Measurements from ENCODE around the gene CLDN6. TPM values are rescaled to one million over a fixed set of nuclear protein-coding genes. Genes with fewer than 3 reads are reported as not detected.
A peak's percentile ranks its signal among the peaks of the same experiment; 100 is the strongest.

Gene CLDN6
- total and polyA plus RNA-seq, 9 of the 15 experiments (the other 6 are each of a cell fraction or from before 2014, with no cell fraction given), result 0.22 to 0.75 (median 0.38) TPM; not detected in 3

- no peak for TF ChIP-seq ZNF511 (CRISPR knock-in tag; IDR thresholded peaks at IDR 0.05)
- 0 out of 2 replicates have a peak, but pooled peaks have one; percentile 49 for TF ChIP-seq CREM (IDR thresholded peaks at IDR 0.05; ENCODE audit: low read depth)
- TF ChIP-seq ID3 (CRISPR knock-in tag; IDR thresholded peaks at IDR 0.05), result no peak
- TF ChIP-seq ID3 (tag; IDR thresholded peaks at IDR 0.05), result no peak
- no peak for TF ChIP-seq NKRF (IDR thresholded peaks at IDR 0.05; ENCODE audit: borderline replicate concordance)
- peak; percentile 6 to 12; a peak in 1 of 4 replicates for TF ChIP-seq RAD21 (CRISPR knock-in tag; conservative IDR thresholded peaks at IDR 0.05 in 1 of 2, IDR thresholded peaks at IDR 0.05 in 1 of 2)
- peak; percentile 48; the same call in 1 of the 2 replicates for TF ChIP-seq NR4A1 (CRISPR knock-in tag; IDR thresholded peaks at IDR 0.05)
- TF ChIP-seq NR4A1 (tag; IDR thresholded peaks at IDR 0.05), result no peak
- TF ChIP-seq FOXP4 (CRISPR knock-in tag; IDR thresholded peaks at IDR 0.05; ENCODE audit: borderline replicate concordance), result peak; percentile 58; the same call in 1 of the 2 replicates
- TF ChIP-seq MNT (conservative IDR thresholded peaks at IDR 0.05), result peak; percentile 52 to 61
- TF ChIP-seq TARDBP (IDR thresholded peaks at IDR 0.05), result no peak
- TF ChIP-seq HMG20B (CRISPR knock-in tag; IDR thresholded peaks at IDR 0.05), result no peak
- TF ChIP-seq SNIP1 (IDR thresholded peaks at IDR 0.05; ENCODE audit: low read depth), result no peak
- TF ChIP-seq MLLT1 (IDR thresholded peaks at IDR 0.05), result 0 out of 4 replicates have a peak, but pooled peaks of 1 of the 2 experiments have one; percentile 63
- TF ChIP-seq SP1 (CRISPR knock-in tag; IDR thresholded peaks at IDR 0.05), result peak; percentile 54; the same call in 1 of the 2 replicates
- no peak for TF ChIP-seq BCL6 (CRISPR knock-in tag; IDR thresholded peaks at IDR 0.05)
- no peak for TF ChIP-seq CBFB (CRISPR knock-in tag; IDR thresholded peaks at IDR 0.05)
- no peak for TF ChIP-seq NR0B1 (IDR thresholded peaks at IDR 0.05; ENCODE audit: partially characterized antibody)
- TF ChIP-seq ETV5 (CRISPR knock-in tag; IDR thresholded peaks at IDR 0.05; ENCODE audit: low read depth), result no peak
Observed at GRCh38 chr16:3020247-3020603, 2.2 kb upstream of the CLDN6 start, which contains the start of gene TNFRSF12A (continued).

Measured in K562 (cell line).